Chondrocyte (in vitro differentiated cells): ENCODE results near the gene RXFP1. TPM values are rescaled to one million over a fixed set of nuclear protein-coding genes. Genes with fewer than 3 reads are reported as not detected.

Experiments used
- DNase-seq: peaks from one replicate; pipeline ENCODE4 v3.0.0; 2021; ENCODE audit warnings: mixed read lengths, low spot score
- H3K27ac Mint-ChIP-seq: one replicate; pipeline ENCODE4 v1.8.0; 2021; ENCODE audit warnings: mild to moderate bottlenecking, moderate library complexity, mixed read lengths; ENCODE audit not compliant: unreplicated experiment
- H3K27me3 Mint-ChIP-seq: 2 replicates; pipeline ENCODE4 v1.8.0; 2021; ENCODE audit warnings: low read depth, mixed read lengths
- H3K36me3 Mint-ChIP-seq: 2 replicates; pipeline ENCODE4 v1.8.0; 2021; ENCODE audit warnings: low read depth, mixed read lengths
- H3K4me1 Mint-ChIP-seq: 2 replicates; pipeline ENCODE4 v1.8.0; 2021; ENCODE audit warnings: low read depth, mild to moderate bottlenecking, mixed read lengths
- H3K4me3 Mint-ChIP-seq: one replicate; pipeline ENCODE4 v1.8.0; 2021; ENCODE audit warnings: mild to moderate bottlenecking, moderate library complexity, mixed read lengths; ENCODE audit not compliant: unreplicated experiment
- H3K9me3 Mint-ChIP-seq: 2 replicates; pipeline ENCODE4 v1.8.0; 2021; ENCODE audit warnings: low read depth, mixed read lengths
- CTCF ChIP-seq: fragments of 200-600 bp; sonication (generic); IDR thresholded peaks from 2 replicates; pipeline ENCODE4 v1.5.0; 2021; ENCODE audit warnings: antibody characterized with exemption, mild to moderate bottlenecking, moderate library complexity
- long read RNA-seq: library from polyadenylated mRNA; stranded (forward); transcript quantifications from one replicate; pipeline ENCODE4 v2.0.0, GENCODE V29; 2021
- total RNA-seq: library from RNA; stranded (reverse); gene quantifications from 3 replicates; pipeline ENCODE4 v1.2.1, GENCODE V29; 2021

The RXFP1 gene
- total RNA-seq = not detected in 3 replicates
- long read RNA-seq = 0 reads

DNA sequence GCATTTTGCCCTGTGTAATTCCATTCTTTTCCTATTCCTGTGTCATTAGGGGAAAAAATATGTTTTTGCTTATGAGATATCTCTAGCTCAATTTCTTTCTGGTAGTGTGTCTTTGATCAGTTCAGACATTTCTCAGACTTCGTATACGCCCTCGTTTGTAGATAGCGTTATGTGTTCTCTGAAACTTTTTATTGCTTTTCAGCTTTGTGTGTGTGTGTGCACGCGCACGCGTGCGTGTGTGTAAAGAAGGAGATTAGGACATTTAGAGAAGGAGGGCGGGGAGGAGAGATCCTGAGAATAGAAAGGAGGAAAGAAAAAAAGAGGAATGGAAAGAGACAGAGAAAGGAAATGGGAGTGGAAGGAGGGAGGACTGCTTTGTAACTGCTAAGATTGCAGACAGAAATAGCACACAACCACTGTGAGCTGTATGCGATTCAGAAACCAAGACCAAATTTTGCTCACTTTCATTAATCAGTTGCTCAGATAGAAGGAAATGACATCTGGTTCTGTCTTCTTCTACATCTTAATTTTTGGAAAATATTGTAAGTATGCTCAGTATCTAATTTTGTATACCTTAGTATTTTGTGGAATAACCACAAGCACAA is at the start of gene RXFP1:
Gene RXFP1 (plus strand): TSS at position 399 of the 605 bp plus-strand sequence. CDS start 95 bp downstream, at position 494.
- TF ChIP-seq CTCF = no peak
- no peak for DNase-seq
- H3K9me3 Mint-ChIP-seq = no peaks in the 10 kb centered on the region
- H3K36me3 Mint-ChIP-seq = no peaks in the 10 kb centered on the region
- peaks cover 26% of the 10 kb centered on the region for H3K27me3 Mint-ChIP-seq
- no peak within 1 kb of the TSS for H3K4me3 Mint-ChIP-seq
- no peak within 1 kb of the TSS for H3K27ac Mint-ChIP-seq
- no peaks in the 10 kb centered on the region for H3K4me1 Mint-ChIP-seq

- no peak for DNase-seq
Measured at GRCh38 chr4:158481811-158482210, 39.9 kb upstream of the RXFP1 start.

DNA sequence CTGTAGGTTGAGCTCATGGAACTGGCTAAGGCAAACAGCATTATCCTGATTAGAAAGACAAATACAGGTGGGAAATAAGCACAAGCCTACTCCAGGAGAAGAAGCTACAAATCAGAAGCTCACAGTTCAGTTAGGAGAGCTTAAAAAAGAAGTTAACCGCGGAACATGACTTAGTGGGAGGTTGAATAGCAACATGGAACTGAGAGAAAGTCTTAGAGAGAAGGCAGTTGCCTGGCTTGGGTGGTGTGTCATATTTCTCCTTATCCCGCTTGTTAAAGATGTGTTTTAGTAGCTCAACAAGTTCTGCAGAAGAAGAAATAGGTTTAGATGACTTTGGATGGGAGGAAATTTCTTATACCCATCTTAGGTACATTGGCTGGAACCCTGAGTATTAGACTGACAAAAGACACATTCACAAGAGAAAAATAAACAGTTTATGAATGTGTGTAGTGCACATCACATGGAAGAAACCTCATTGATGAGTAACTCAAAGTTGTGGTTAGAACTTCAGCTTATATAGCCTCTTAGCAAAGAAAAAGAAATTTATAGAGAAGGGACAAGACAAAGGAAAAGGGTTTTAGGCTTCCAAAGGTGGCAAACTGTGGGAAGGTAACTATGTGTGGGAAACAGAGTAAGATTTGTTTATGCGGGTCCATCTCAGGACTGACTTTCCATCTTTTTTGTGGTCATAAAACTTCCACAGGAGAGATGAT is 37.4 kb upstream of the RXFP1 start:
- peaks cover 11% of the 10 kb centered on the region for H3K9me3 Mint-ChIP-seq
- no peak for DNase-seq
- no peaks in the 10 kb centered on the region for H3K4me1 Mint-ChIP-seq

More at GRCh38 chr4:158481811-158482210, 39.9 kb upstream of the RXFP1 start:
- Mint-ChIP-seq H3K4me1 (no peaks in the 10 kb centered on the region), H3K27ac (no peak overlapping the region), H3K36me3 (no peaks in the 10 kb centered on the region), H3K27me3 (peaks cover 9% of the 10 kb centered on the region), H3K9me3 (peaks cover 4% of the 10 kb centered on the region), H3K4me3 (no peak overlapping the region)
- TF ChIP-seq CTCF = no peak

GRCh38 chr4:158490629-158491028 is 31.1 kb upstream of the RXFP1 start:
- DNase-seq = no peak
- Mint-ChIP-seq H3K27ac (no peak overlapping the region), H3K36me3 (peaks cover 1% of the 10 kb centered on the region), H3K9me3 (peaks cover 21% of the 10 kb centered on the region), H3K4me1 (no peaks in the 10 kb centered on the region), H3K27me3 (peaks cover 8% of the 10 kb centered on the region), H3K4me3 (no peak overlapping the region)
- TF ChIP-seq CTCF = no peak

More for the DNA sequence above, 37.4 kb upstream of the RXFP1 start:
- H3K36me3 Mint-ChIP-seq = peaks cover 1% of the 10 kb centered on the region
- H3K27ac Mint-ChIP-seq = no peak overlapping the region
- peaks cover 9% of the 10 kb centered on the region for H3K27me3 Mint-ChIP-seq
- TF ChIP-seq CTCF = no peak
- H3K4me3 Mint-ChIP-seq = no peak overlapping the region

- H3K36me3 Mint-ChIP-seq = no peaks in the 10 kb centered on the region
- peaks cover 13% of the 10 kb centered on the region for H3K9me3 Mint-ChIP-seq
- H3K27ac Mint-ChIP-seq = no peak overlapping the region
- TF ChIP-seq CTCF = no peak
- no peak overlapping the region for H3K4me3 Mint-ChIP-seq
- H3K27me3 Mint-ChIP-seq = peaks cover 13% of the 10 kb centered on the region
- no peak for DNase-seq
- H3K4me1 Mint-ChIP-seq = no peaks in the 10 kb centered on the region
Measured at GRCh38 chr4:158492391-158492790, 29.3 kb upstream of the RXFP1 start.
